ENCODE results near the gene TTYH3.

The TTYH3 gene

DNA sequence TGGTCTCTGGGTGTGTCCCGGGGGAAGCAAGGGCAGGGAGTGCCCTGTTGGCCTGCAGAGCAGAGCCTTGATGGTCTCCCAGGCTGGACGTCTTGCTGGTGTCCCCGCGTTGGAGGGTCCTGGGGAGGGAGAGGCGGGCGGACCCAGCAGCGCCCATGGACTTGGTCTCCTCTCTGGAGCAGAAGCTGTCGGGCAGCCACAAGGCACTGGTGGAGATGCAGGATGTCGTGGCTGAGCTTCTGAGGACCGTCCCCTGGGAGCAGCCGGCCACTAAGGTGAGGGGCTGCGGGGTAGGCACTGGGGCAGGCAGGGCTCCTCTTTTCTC is 20.9 kb downstream of the TTYH3 start:
- Histone ChIP-seq H3K36me3 (ENCODE audit: control insufficient read depth in 2 of 2, insufficient read depth in 1 of 2, low read length in 2 of 2) (peaks cover 0 to 60% of the 10 kb centered on the region in 2 experiments; a peak in 1 of 3 replicates), H3K27ac (ENCODE audit: extremely low read depth, low read depth, low read length) (no peak overlapping the region; the same call in 1 of the 2 replicates), H3K4me1 (ENCODE audit: control insufficient read depth, insufficient read depth, low read length) (no peaks in the 10 kb centered on the region), H3K4me3 (ENCODE audit: low read depth, low read length) (no peak overlapping the region), H3K9me3 (ENCODE audit: control insufficient read depth, insufficient read depth, low read depth, low read length) (no peaks in the 10 kb centered on the region)
- no peak for TF ChIP-seq ZNF169 (tag by site-specific recombination; IDR thresholded peaks at IDR 0.05)
- TF ChIP-seq ZNF664 (tag by site-specific recombination; IDR thresholded peaks at IDR 0.05) = no peak
- no peak for TF ChIP-seq ZSCAN30 (tag by site-specific recombination; IDR thresholded peaks at IDR 0.05)
- TF ChIP-seq ZNF416 (tag by site-specific recombination; IDR thresholded peaks at IDR 0.05) = no peak
- TF ChIP-seq OVOL3 (tag by site-specific recombination; IDR thresholded peaks at IDR 0.05) = no peak
- no peak for TF ChIP-seq GLI4 (tag by site-specific recombination; IDR thresholded peaks at IDR 0.05)
- TF ChIP-seq ZNF660 (tag by site-specific recombination; IDR thresholded peaks at IDR 0.05) = no peak
- TF ChIP-seq RBAK (tag by site-specific recombination; IDR thresholded peaks at IDR 0.05) = no peak
- TF ChIP-seq, protein P1, sequence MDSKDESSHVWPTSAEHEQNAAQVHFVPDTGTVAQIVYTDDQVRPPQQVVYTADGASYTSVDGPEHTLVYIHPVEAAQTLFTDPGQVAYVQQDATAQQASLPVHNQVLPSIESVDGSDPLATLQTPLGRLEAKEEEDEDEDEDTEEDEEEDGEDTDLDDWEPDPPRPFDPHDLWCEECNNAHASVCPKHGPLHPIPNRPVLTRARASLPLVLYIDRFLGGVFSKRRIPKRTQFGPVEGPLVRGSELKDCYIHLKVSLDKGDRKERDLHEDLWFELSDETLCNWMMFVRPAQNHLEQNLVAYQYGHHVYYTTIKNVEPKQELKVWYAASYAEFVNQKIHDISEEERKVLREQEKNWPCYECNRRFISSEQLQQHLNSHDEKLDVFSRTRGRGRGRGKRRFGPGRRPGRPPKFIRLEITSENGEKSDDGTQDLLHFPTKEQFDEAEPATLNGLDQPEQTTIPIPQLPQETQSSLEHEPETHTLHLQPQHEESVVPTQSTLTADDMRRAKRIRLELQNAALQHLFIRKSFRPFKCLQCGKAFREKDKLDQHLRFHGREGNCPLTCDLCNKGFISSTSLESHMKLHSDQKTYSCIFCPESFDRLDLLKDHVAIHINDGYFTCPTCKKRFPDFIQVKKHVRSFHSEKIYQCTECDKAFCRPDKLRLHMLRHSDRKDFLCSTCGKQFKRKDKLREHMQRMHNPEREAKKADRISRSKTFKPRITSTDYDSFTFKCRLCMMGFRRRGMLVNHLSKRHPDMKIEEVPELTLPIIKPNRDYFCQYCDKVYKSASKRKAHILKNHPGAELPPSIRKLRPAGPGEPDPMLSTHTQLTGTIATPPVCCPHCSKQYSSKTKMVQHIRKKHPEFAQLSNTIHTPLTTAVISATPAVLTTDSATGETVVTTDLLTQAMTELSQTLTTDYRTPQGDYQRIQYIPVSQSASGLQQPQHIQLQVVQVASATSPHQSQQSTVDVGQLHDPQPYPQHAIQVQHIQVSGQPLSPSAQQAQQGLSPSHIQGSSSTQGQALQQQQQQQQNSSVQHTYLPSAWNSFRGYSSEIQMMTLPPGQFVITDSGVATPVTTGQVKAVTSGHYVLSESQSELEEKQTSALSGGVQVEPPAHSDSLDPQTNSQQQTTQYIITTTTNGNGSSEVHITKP (tag by site-specific recombination; IDR thresholded peaks at IDR 0.05) = no peak
- TF ChIP-seq SETDB1 (IDR thresholded peaks at IDR 0.05; ENCODE audit: insufficient read length, low read length) = no peak
- TF ChIP-seq ZNF211 (tag by site-specific recombination; IDR thresholded peaks at IDR 0.05; ENCODE audit: low read depth) = no peak
- TF ChIP-seq ZNF404 (tag by site-specific recombination; IDR thresholded peaks at IDR 0.05) = no peak
- TF ChIP-seq, protein P2, sequence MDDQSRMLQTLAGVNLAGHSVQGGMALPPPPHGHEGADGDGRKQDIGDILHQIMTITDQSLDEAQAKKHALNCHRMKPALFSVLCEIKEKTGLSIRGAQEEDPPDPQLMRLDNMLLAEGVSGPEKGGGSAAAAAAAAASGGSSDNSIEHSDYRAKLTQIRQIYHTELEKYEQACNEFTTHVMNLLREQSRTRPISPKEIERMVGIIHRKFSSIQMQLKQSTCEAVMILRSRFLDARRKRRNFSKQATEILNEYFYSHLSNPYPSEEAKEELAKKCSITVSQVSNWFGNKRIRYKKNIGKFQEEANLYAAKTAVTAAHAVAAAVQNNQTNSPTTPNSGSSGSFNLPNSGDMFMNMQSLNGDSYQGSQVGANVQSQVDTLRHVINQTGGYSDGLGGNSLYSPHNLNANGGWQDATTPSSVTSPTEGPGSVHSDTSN (CRISPR knock-in tag; IDR thresholded peaks at IDR 0.05) = no peak
- TF ChIP-seq KLF9 (tag by site-specific recombination; IDR thresholded peaks at IDR 0.05; ENCODE audit: low read depth) = no peak
- no peak for TF ChIP-seq GFI1B (tag by site-specific recombination; IDR thresholded peaks at IDR 0.05)
- ChIA-PET POLR2A (no interaction called here), CTCF (interaction anchor here (0.8 kb wide), 1 partner anchor 44 kb away, joined by 3 read pairs; no protein-coding TSS in a partner anchor)

DNA sequence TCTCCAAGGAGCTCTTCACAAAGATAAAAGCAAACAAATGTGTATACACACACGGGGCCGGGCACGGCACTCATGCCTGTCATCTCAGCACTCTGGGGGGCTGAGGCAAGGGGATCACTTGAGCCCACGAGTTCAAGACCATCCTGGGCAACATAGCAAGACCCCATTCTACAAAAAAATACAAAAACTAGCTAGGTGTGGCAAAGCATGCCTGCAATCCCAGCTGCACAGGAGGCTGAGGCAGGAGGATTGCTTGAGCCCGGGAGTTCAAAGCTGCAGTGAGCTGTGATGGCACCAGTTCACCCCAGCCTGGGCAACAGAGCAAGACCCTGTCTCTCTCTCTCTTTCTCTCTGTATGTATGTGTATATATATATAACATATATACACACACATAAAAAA is 22.3 kb downstream of the TTYH3 start:
- H3K36me3 ChIP-seq (ENCODE audit: control insufficient read depth in 2 of 2, insufficient read depth in 1 of 2, low read length in 2 of 2) = peaks cover 0 to 61% of the 10 kb centered on the region in 2 experiments; a peak in 1 of 3 replicates
- ChIA-PET CTCF (no interaction called here), POLR2A (no interaction called here)

DNA sequence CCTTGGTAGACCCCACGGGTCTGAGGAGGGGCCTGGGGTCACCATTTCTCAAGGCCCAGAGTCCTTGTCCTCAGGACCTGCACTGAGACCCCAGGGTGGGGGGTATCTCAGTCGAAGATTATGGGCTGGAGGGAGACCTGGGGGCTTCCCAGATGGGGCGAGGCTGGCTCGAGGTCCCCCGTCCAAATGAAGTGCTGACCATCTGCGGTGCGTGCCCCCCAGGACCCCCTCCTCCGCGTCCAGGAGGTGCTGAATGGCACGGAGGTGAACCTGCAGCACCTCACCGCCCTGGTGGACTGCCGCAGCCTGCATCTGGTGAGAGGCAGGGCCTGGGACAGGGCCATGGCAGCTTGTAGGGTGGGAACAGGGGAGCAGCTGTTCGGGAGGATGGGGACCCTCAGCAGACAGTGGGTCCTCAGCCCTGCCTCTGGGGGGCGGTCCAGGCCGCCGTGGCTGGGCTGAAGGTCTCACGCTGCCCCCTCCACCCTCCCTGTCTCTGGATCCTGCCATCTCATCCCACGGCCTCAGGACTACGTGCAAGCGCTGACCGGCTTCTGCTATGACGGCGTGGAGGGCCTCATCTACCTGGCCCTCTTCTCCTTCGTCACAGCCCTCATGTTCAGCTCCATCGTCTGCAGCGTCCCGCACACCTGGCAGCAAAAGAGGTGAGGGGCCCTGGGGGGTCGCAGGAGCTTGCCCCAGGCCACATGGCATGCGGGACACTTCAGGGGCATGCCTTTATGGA is 24.3 kb downstream of the TTYH3 start:
- ChIA-PET POLR2A (interaction anchor here (0.6 kb wide), 1 partner anchor 10 kb away, joined by 7 read pairs; no protein-coding TSS in a partner anchor), CTCF (no interaction called here)
- no peaks in the 10 kb centered on the region for H3K4me1 ChIP-seq (ENCODE audit: control insufficient read depth, insufficient read depth, low read length)
- H3K36me3 ChIP-seq (ENCODE audit: control insufficient read depth in 2 of 2, insufficient read depth in 1 of 2, low read length in 2 of 2) = peaks cover 0 to 52% of the 10 kb centered on the region in 2 experiments; a peak in 1 of 3 replicates
- no peak overlapping the region for H3K27ac ChIP-seq (ENCODE audit: extremely low read depth, low read depth, low read length)
- H3K9me3 ChIP-seq (ENCODE audit: control insufficient read depth, insufficient read depth, low read depth, low read length) = no peaks in the 10 kb centered on the region
- no peak overlapping the region for H3K4me3 ChIP-seq (ENCODE audit: low read depth, low read length)
- TF ChIP-seq ZNF677 (tag by site-specific recombination; IDR thresholded peaks at IDR 0.05) (no peak), ZNF132 (tag by site-specific recombination; IDR thresholded peaks at IDR 0.05; ENCODE audit: borderline replicate concordance) (no peak), ZNF664 (tag by site-specific recombination; IDR thresholded peaks at IDR 0.05) (no peak), ZNF501 (tag by site-specific recombination; IDR thresholded peaks at IDR 0.05) (no peak), ZNF394 (tag by site-specific recombination; IDR thresholded peaks at IDR 0.05; ENCODE audit: borderline replicate concordance) (no peak), ZFP69B (tag by site-specific recombination; IDR thresholded peaks at IDR 0.05) (no peak), ZNF24 (tag by site-specific recombination; IDR thresholded peaks at IDR 0.05) (no peak)
- TF ChIP-seq, protein P3, sequence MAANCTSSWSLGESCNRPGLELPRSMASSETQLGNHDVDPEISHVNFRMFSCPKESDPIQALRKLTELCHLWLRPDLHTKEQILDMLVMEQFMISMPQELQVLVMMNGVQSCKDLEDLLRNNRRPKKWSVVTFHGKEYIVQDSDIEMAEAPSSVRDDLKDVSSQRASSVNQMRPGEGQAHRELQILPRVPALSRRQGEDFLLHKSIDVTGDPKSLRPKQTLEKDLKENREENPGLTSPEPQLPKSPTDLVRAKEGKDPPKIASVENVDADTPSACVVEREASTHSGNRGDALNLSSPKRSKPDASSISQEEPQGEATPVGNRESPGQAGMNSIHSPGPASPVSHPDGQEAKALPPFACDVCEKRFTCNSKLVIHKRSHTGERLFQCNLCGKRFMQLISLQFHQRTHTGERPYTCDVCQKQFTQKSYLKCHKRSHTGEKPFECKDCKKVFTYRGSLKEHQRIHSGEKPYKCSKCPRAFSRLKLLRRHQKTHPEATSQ (tag by site-specific recombination; IDR thresholded peaks at IDR 0.05) = no peak
- TF ChIP-seq, protein P4, sequence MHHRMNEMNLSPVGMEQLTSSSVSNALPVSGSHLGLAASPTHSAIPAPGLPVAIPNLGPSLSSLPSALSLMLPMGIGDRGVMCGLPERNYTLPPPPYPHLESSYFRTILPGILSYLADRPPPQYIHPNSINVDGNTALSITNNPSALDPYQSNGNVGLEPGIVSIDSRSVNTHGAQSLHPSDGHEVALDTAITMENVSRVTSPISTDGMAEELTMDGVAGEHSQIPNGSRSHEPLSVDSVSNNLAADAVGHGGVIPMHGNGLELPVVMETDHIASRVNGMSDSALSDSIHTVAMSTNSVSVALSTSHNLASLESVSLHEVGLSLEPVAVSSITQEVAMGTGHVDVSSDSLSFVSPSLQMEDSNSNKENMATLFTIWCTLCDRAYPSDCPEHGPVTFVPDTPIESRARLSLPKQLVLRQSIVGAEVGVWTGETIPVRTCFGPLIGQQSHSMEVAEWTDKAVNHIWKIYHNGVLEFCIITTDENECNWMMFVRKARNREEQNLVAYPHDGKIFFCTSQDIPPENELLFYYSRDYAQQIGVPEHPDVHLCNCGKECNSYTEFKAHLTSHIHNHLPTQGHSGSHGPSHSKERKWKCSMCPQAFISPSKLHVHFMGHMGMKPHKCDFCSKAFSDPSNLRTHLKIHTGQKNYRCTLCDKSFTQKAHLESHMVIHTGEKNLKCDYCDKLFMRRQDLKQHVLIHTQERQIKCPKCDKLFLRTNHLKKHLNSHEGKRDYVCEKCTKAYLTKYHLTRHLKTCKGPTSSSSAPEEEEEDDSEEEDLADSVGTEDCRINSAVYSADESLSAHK (tag by site-specific recombination; IDR thresholded peaks at IDR 0.05) = no peak

More for the DNA sequence above, 22.3 kb downstream of the TTYH3 start:
- no peaks in the 10 kb centered on the region for H3K4me1 ChIP-seq (ENCODE audit: control insufficient read depth, insufficient read depth, low read length)
- no peak overlapping the region for H3K4me3 ChIP-seq (ENCODE audit: low read depth, low read length)
- no peaks in the 10 kb centered on the region for H3K9me3 ChIP-seq (ENCODE audit: control insufficient read depth, insufficient read depth, low read depth, low read length)
- TF ChIP-seq ZNF341 (tag by site-specific recombination; IDR thresholded peaks at IDR 0.05; ENCODE audit: low read depth) = no peak
- TF ChIP-seq ZNF121 (tag by site-specific recombination; IDR thresholded peaks at IDR 0.05) = peak; percentile 89
- no peak overlapping the region for H3K27ac ChIP-seq (ENCODE audit: extremely low read depth, low read depth, low read length)

Measured in HEK293 (cell line).